K562 (cell line): ENCODE data around the gene BLOC1S4. TPM values are rescaled to one million over a fixed set of nuclear protein-coding genes. Genes with fewer than 3 reads are reported as not detected.
A peak's percentile ranks its signal among the peaks of the same experiment; 100 is the strongest.

Experiments used
- ATAC-seq: fragments of 200-7000 bp; cut with Tn5 transposase; 3 replicates; pipeline ENCODE4 v1.9.1; 2020; ENCODE audit warnings: moderate library complexity
- BruUV-seq: library from RNA; stranded (reverse); fragments of 400-500 nt; replicated peaks from 2 replicates; lab custom pipeline; 2021; lab: Mats Ljungman, UMichigan
- CTCF ChIA-PET: fragments of 300-600 bp; formaldehyde crosslinking; extraction: SDS; loops from one replicate; lab custom pipeline; 2021; ENCODE audit warnings: low intra/inter-chr PET ratio; lab: Yijun Ruan, JAX
- POLR2A ChIA-PET: fragments of 300-600, 350-650 bp; sonication (Branson Sonifier 250); formaldehyde crosslinking; extraction: SDS; loops from one replicate; lab custom pipeline; 2021; ENCODE audit warnings: antibody characterized with exemption, inconsistent platforms; lab: Yijun Ruan, JAX
- DNase-seq, 4 experiments: peaks; one replicate each; pipeline versions ENCODE4 v3.0.0 to v3.0.0-alpha.2; 2011 to 2018; ENCODE audit warnings: low spot score in 3 of 4, mixed read lengths in 3 of 4; ENCODE audit errors: extremely low read depth in 1 of 4
- FAIRE-seq: peaks from 2 replicates; lab custom pipeline; 2011; peaks lifted over from hg19 to GRCh38; lab: Jason Lieb, UNC
- H2AFZ ChIP-seq: 2 replicates; pipeline ENCODE4 v1.6.0; 2011; ENCODE audit warnings: low read depth, low read length, control low read depth, inconsistent platforms
- H3K27ac ChIP-seq: fragments of 200-600 bp; 3 replicates; pipeline ENCODE4 v1.8.0; 2011; ENCODE audit warnings: low read depth, mild to moderate bottlenecking, control low read depth, inconsistent platforms, low read length, moderate library complexity, mixed read lengths; ENCODE audit errors: extremely low read depth
- H3K27me3 ChIP-seq, 2 experiments: fragments of 300-600 bp in 1 of 2; 2 replicates in 1 of 2; 3 replicates in 1 of 2; pipeline versions ENCODE4 v1.6.0 to v1.8.0; 2011; ENCODE audit warnings: inconsistent platforms in 2 of 2, low read length in 2 of 2, mild to moderate bottlenecking in 1 of 2, mixed read lengths in 1 of 2, moderate library complexity in 1 of 2; ENCODE audit not compliant: control insufficient read depth in 2 of 2, insufficient read depth in 2 of 2
- H3K36me3 ChIP-seq: fragments of 300-600 bp; 3 replicates; pipeline ENCODE4 v1.8.0; 2011; ENCODE audit warnings: mild to moderate bottlenecking, low read length, inconsistent platforms; ENCODE audit not compliant: control insufficient read depth, insufficient read depth
- H3K4me1 ChIP-seq, 2 experiments: fragments of 200-600 bp in 1 of 2; replicated peaks in 1 of 2; 2 replicates in 1 of 2; 3 replicates in 1 of 2; pipeline versions ENCODE4 v1.5.1 to v1.8.0; 2011; ENCODE audit warnings: inconsistent platforms in 2 of 2, low read length in 2 of 2, mild to moderate bottlenecking in 1 of 2, mixed read lengths in 1 of 2, moderate library complexity in 1 of 2; ENCODE audit not compliant: control insufficient read depth in 2 of 2, insufficient read depth in 2 of 2
- H3K4me2 ChIP-seq: 2 replicates; pipeline ENCODE4 v1.6.1; 2011; ENCODE audit warnings: low read length, control low read depth, inconsistent platforms, mixed read lengths; ENCODE audit not compliant: insufficient read depth
- H3K4me3 ChIP-seq: fragments of 200-600 bp; sonication (generic), shearing (Covaris generic); 2 replicates; pipeline ENCODE4 v1.5.1; 2016; ENCODE audit warnings: control low read depth, inconsistent platforms
- H3K79me2 ChIP-seq: fragments of 200-600 bp; 3 replicates; pipeline ENCODE4 v1.8.0; 2011; ENCODE audit warnings: low read length, inconsistent platforms; ENCODE audit not compliant: control insufficient read depth, insufficient read depth
- H3K9ac ChIP-seq, 2 experiments: 2 replicates each; pipeline versions ENCODE4 v1.6.0 to v1.6.1; 2011; ENCODE audit warnings: low read depth in 2 of 2, low read length in 2 of 2, control low read depth in 1 of 2, inconsistent platforms in 1 of 2, mild to moderate bottlenecking in 1 of 2, mixed read lengths in 1 of 2; ENCODE audit not compliant: insufficient read depth in 1 of 2
- H3K9me1 ChIP-seq: one replicate; pipeline ENCODE4 v1.6.0; 2011; ENCODE audit warnings: inconsistent platforms, mild to moderate bottlenecking, low read length, moderate library complexity; ENCODE audit not compliant: control insufficient read depth, insufficient read depth
- H3K9me3 ChIP-seq: replicated peaks from 2 replicates; pipeline ENCODE4 v1.5.1; 2011; ENCODE audit warnings: low read depth, low read length, inconsistent platforms; ENCODE audit not compliant: control insufficient read depth, insufficient read depth
- H4K20me1 ChIP-seq: replicated peaks from 2 replicates; pipeline ENCODE4 v1.6.1; 2011; ENCODE audit warnings: low read length, inconsistent platforms, mixed read lengths; ENCODE audit not compliant: control insufficient read depth, insufficient read depth
- DIDO1 ChIP-seq: fragments of 450-650 bp; IDR thresholded peaks from 2 replicates; pipeline ENCODE4 v1.6.1; 2016; ENCODE audit warnings: low read depth, missing biosample characterization, missing genetic modification characterization
- E2F3 ChIP-seq: fragments of 250-450 bp; sonication (Bioruptor Pico); IDR thresholded peaks from 2 replicates; pipeline ENCODE4 v1.4.0; 2020; ENCODE audit warnings: mild to moderate bottlenecking
- EP300 ChIP-seq: IDR thresholded peaks from 2 replicates; pipeline ENCODE4 v1.6.1; 2012; ENCODE audit warnings: low read length, improper control_type of control experiment
- ETS2 ChIP-seq: IDR thresholded peaks from 2 replicates; pipeline ENCODE4 v1.6.1; 2016; ENCODE audit warnings: borderline replicate concordance, missing genetic modification characterization, mild to moderate bottlenecking, moderate library complexity, missing compliant biosample characterization; ENCODE audit not compliant: poor library complexity, severe bottlenecking
- FOXK2 ChIP-seq, 2 experiments: fragments of 450-650 bp; IDR thresholded peaks in 1 of 2; conservative IDR thresholded peaks in 1 of 2; 2 replicates each; pipeline ENCODE4 v1.6.1; 2016; ENCODE audit warnings: low read depth in 2 of 2, mild to moderate bottlenecking in 1 of 2
- GATA2 ChIP-seq: sonication (generic); formaldehyde crosslinking; IDR thresholded peaks from 2 replicates; pipeline ENCODE4 v1.4.0; 2020; ENCODE audit warnings: mild to moderate bottlenecking, missing genetic modification reagents
- HCFC1 ChIP-seq: IDR thresholded peaks from 2 replicates; pipeline ENCODE4 v1.6.1; 2012; ENCODE audit warnings: low read depth, low read length, improper control_type of control experiment
- MYNN ChIP-seq, 2 experiments: sonication (generic); formaldehyde crosslinking in 1 of 2; IDR thresholded peaks; 2 replicates each; pipeline versions ENCODE4 v1.5.0 to v1.6.1; 2016 to 2020; ENCODE audit warnings: antibody characterized with exemption in 1 of 2, missing genetic modification reagents in 1 of 2
- NFRKB ChIP-seq: fragments of 450-650 bp; IDR thresholded peaks from 2 replicates; pipeline ENCODE4 v1.6.1; 2016; ENCODE audit warnings: low read depth
- NR2C1 ChIP-seq, 2 experiments: fragments of 450-650 bp; IDR thresholded peaks; 2 replicates each; pipeline ENCODE4 v1.6.1; 2017; ENCODE audit warnings: mild to moderate bottlenecking in 2 of 2, antibody characterized with exemption in 1 of 2, inconsistent platforms in 1 of 2, missing compliant biosample characterization in 1 of 2, missing genetic modification characterization in 1 of 2
- OTX1 ChIP-seq: fragments of 450-650 bp; formaldehyde crosslinking; IDR thresholded peaks from 2 replicates; pipeline ENCODE4 v1.4.0; 2022; ENCODE audit warnings: mild to moderate bottlenecking
- POLR3A ChIP-seq: IDR thresholded peaks from 2 replicates; pipeline ENCODE4 v1.6.1; 2011; ENCODE audit warnings: borderline replicate concordance, mild to moderate bottlenecking, moderate library complexity; ENCODE audit not compliant: insufficient read length, insufficient read depth; ENCODE audit errors: extremely low read depth
- PTBP1 ChIP-seq: fragments of 200-400 bp; formaldehyde crosslinking; IDR thresholded peaks from 2 replicates; pipeline ENCODE4 v1.6.1; 2017; ENCODE audit warnings: low read depth, low read length
- U2AF1 ChIP-seq: fragments of 200-400 bp; formaldehyde crosslinking; optimal IDR thresholded peaks from 2 replicates; pipeline ENCODE3; 2017; ENCODE audit warnings: mild to moderate bottlenecking, low read depth, low read length, moderate library complexity
- ZNF311 ChIP-seq: fragments of 250-450 bp; sonication (Bioruptor Pico); IDR thresholded peaks from 2 replicates; pipeline ENCODE4 v1.4.0; 2020; ENCODE audit warnings: mild to moderate bottlenecking, moderate library complexity
- WGBS: fragments of 100-300 bp; shearing (Covaris generic); methylation state at CpG from one replicate; pipeline ENCODE4 v1.1.6; 2016; ENCODE audit warnings: low coverage, mixed read lengths; ENCODE audit not compliant: insufficient coverage; ENCODE audit errors: missing lambda C conversion rate; 5-methylcytosine and 5-hydroxymethylcytosine counted together
- in situ Hi-C: fragments of 300-500 bp; cut with MboI; formaldehyde crosslinking; loops from 4 replicates; pipeline ENCODE4 v1.15.0; 2018; ENCODE audit warnings: inconsistent platforms, mixed read lengths
- intact Hi-C: fragments of 100-400 bp; cut with micrococcal nuclease; formaldehyde crosslinking; loops from 2 replicates; pipeline ENCODE4 v1.14.2; 2022
- polyA plus RNA-seq, 8 experiments: library from polyadenylated mRNA; depleted of rRNA in 4 of 8; stranded (reverse) in 5 of 8; unstranded in 3 of 8; fragments of >200 nt; fragmentation: Nextera tagmentation in 2 of 8; fragmentation: Illumina TruSeq in 1 of 8; extraction: Ambion mirVana in 2 of 8; extraction: Trizol in 1 of 8; gene quantifications; 2 replicates each; pipeline versions ENCODE4 v1.2.1 to v1.2.3, GENCODE V29; 2011 to 2014; ENCODE audit warnings: inconsistent platforms in 1 of 8, missing spikeins in 1 of 8
- total RNA-seq, 7 experiments: library from RNA; depleted of rRNA in 6 of 7; stranded (reverse); fragments of >200 nt in 6 of 7; fragmentation: Illumina TruSeq in 2 of 7; extraction: Trizol in 2 of 7; gene quantifications; 2 replicates each; pipeline versions ENCODE4 v1.2.1 to v1.2.3, GENCODE V29; 2011 to 2021; ENCODE audit warnings: low replicate concordance in 1 of 7
- TF ChIP-seq, protein P1 (sequence below): fragments of 450-650 bp; IDR thresholded peaks from 2 replicates; pipeline ENCODE4 v1.6.1; 2016; ENCODE audit warnings: missing biosample characterization, missing genetic modification characterization
- TF ChIP-seq, protein P2 (sequence below), 3 experiments: fragments of 200-800 bp in 1 of 3; sonication (Bioruptor generic) in 1 of 3; sonication (generic) in 1 of 3; formaldehyde crosslinking in 1 of 3; IDR thresholded peaks; 2 replicates each; pipeline versions ENCODE4 v1.6.1 to v1.8.0; 2016 to 2022; ENCODE audit warnings: mild to moderate bottlenecking in 2 of 3, missing compliant biosample characterization in 2 of 3, missing genetic modification characterization in 2 of 3, missing genetic modification reagents in 1 of 3
- TF ChIP-seq, protein P3 (sequence below): fragments of 450-650 bp; conservative IDR thresholded peaks from 2 replicates; pipeline ENCODE4 v1.6.1; 2016; ENCODE audit warnings: missing genetic modification characterization, low read depth, mild to moderate bottlenecking, control low read depth, missing compliant biosample characterization

BLOC1S4 gene
- total and polyA plus RNA-seq, 9 of the 15 experiments (the other 6 are each of a cell fraction or from before 2014, with no cell fraction given) = 3.1 to 31.6 (median 11.2) TPM

DNA sequence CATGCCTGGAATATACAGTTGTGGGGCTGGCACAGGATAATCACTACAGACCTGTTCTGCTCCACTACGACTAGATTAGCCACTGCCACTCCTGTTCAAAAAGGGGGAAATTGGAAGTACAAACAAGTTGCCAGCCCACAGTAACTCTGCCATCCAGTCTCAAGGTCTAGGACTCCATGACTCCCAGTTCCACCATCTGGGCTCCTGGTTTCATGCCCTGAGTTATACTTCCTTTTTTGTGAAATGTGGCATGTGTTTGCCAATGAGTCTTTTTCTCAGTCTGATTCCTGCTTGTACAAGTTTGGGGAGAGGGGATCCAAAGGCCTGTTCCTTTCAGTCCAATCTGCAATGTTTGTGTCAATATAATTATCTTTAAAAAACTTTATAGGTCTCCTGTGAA lies 1.0 kb upstream of the BLOC1S4 start (continued):
- TF ChIP-seq, protein P1, sequence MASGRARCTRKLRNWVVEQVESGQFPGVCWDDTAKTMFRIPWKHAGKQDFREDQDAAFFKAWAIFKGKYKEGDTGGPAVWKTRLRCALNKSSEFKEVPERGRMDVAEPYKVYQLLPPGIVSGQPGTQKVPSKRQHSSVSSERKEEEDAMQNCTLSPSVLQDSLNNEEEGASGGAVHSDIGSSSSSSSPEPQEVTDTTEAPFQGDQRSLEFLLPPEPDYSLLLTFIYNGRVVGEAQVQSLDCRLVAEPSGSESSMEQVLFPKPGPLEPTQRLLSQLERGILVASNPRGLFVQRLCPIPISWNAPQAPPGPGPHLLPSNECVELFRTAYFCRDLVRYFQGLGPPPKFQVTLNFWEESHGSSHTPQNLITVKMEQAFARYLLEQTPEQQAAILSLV (tag) = no peak
- TF ChIP-seq POLR3A (no peak), GATA2 (CRISPR knock-in tag) (no peak), ETS2 (tag) (no peak)

- H3K9me1 ChIP-seq = no peaks in the 10 kb centered on the region
- H3K27ac ChIP-seq = peak overlapping the region; percentile 94
- FAIRE-seq = no peak
- BruUV-seq = no TSS peak
- H3K4me2 ChIP-seq = peak overlapping the region; percentile 98
- WGBS = under 1% methylated on average over 9 of the region's 9 CpGs
- ATAC-seq = no peak
- POLR2A ChIA-PET = interaction anchor here (0.7 to 1.4 kb wide), 2 partner anchors 15 to 1910 kb away, joined by 3 to 4 read pairs; no protein-coding TSS in a partner anchor
- peaks cover 21 to 23% of the 10 kb centered on the region in 2 experiments; a peak in 4 of 5 replicates for H3K4me1 ChIP-seq
- H2AFZ ChIP-seq = peak overlapping the region; percentile 99
- peak overlapping the region; percentile 80 to 99 for H3K9ac ChIP-seq
- H3K4me3 ChIP-seq = peak overlapping the region; percentile 58
- CTCF ChIA-PET = no interaction called here
- 0 out of 2 replicates have a peak, but pooled peaks cover 4% of the 10 kb centered on the region for H4K20me1 ChIP-seq
- peaks cover 31% of the 10 kb centered on the region for H3K79me2 ChIP-seq
- DNase-seq = no peak
- in situ Hi-C loops (no loop called here), intact Hi-C loops (loop anchor here (2.0 kb wide), 1 partner anchor 41 kb away; a partner anchor contains a TSS)
- H3K36me3 ChIP-seq = no peaks in the 10 kb centered on the region
- no peaks in the 10 kb centered on the region for H3K9me3 ChIP-seq
- no peaks in the 10 kb centered on the region for H3K27me3 ChIP-seq
- TF ChIP-seq ZNF311 (CRISPR knock-in tag) (no peak), HCFC1 (no peak), EP300 (no peak), MYNN (IDR thresholded peaks at IDR 0.05) (no peak), MYNN (CRISPR knock-in tag; IDR thresholded peaks at IDR 0.05) (no peak), PTBP1 (no peak), E2F3 (CRISPR knock-in tag) (no peak), DIDO1 (tag) (no peak), OTX1 (CRISPR knock-in tag) (no peak), NFRKB (no peak), NR2C1 (IDR thresholded peaks at IDR 0.05) (no peak), NR2C1 (tag; IDR thresholded peaks at IDR 0.05) (no peak), U2AF1 (no peak), FOXK2 (conservative IDR thresholded peaks at IDR 0.05 in 1 of 2, IDR thresholded peaks at IDR 0.05 in 1 of 2; ENCODE audit: low read depth in 2 of 2) (peak in 1 of 2 experiments; percentile 57; a peak in 1 of 4 replicates)
- TF ChIP-seq, protein P2, sequence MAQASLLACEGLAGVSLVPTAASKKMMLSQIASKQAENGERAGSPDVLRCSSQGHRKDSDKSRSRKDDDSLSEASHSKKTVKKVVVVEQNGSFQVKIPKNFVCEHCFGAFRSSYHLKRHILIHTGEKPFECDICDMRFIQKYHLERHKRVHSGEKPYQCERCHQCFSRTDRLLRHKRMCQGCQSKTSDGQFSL (CRISPR knock-in tag; IDR thresholded peaks at IDR 0.05) = no peak
- TF ChIP-seq, protein P2 (tag; IDR thresholded peaks at IDR 0.05) = no peak
- TF ChIP-seq, protein P3, sequence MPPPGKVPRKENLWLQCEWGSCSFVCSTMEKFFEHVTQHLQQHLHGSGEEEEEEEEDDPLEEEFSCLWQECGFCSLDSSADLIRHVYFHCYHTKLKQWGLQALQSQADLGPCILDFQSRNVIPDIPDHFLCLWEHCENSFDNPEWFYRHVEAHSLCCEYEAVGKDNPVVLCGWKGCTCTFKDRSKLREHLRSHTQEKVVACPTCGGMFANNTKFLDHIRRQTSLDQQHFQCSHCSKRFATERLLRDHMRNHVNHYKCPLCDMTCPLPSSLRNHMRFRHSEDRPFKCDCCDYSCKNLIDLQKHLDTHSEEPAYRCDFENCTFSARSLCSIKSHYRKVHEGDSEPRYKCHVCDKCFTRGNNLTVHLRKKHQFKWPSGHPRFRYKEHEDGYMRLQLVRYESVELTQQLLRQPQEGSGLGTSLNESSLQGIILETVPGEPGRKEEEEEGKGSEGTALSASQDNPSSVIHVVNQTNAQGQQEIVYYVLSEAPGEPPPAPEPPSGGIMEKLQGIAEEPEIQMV (tag) = no peak
Observed at GRCh38 chr4:6715704-6716017, 313 bp upstream of the BLOC1S4 start.
